ENCODE data around the gene PEMT. TPM values are rescaled to one million over a fixed set of nuclear protein-coding genes. Genes with fewer than 3 reads are reported as not detected.

The PEMT gene
- total RNA-seq, 1 experiment from 2014 or later: 69.8 TPM

DNA sequence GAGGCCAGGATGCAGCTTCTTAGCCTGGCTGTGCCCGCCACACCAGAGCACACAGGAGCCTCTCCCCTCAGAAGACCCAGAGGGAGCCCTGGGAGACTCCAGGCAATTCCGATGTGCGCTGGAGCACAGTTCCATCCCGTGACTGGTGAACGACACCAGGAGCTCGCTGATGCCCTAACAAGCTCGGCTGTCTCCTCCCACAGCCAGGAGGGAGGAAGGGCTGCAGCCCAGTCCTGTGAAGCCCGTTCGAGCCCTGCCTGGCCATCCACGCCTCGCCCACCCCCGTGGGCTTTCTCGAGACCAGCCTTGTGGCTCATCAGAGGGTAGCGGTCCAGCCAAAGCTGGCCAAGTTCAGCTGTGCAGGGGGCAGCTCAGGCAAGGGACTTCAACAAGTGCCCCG is 73.5 kb downstream of the PEMT start:
- no peak for DNase-seq
- H2AFZ ChIP-seq (ENCODE audit: low read length): no peak overlapping the region
- no peaks in the 10 kb centered on the region for H3K79me2 ChIP-seq (ENCODE audit: low read length)
- H3K4me1 ChIP-seq (ENCODE audit: low read length): peaks cover 6% of the 10 kb centered on the region
- no peaks in the 10 kb centered on the region for H3K9me3 ChIP-seq (ENCODE audit: low read length)
- no peak overlapping the region for H3K4me2 ChIP-seq (ENCODE audit: low read depth, low read length, poor library complexity, severe bottlenecking)
- no peaks in the 10 kb centered on the region; the same call in 1 of the 2 replicates for H4K20me1 ChIP-seq (ENCODE audit: insufficient read depth, low read depth, low read length)
- H3K27ac ChIP-seq (ENCODE audit: low read length): no peak overlapping the region
- H3K4me3 ChIP-seq (ENCODE audit: low read length): no peak overlapping the region
- no peaks in the 10 kb centered on the region for H3K27me3 ChIP-seq (ENCODE audit: low read length)
- no peak overlapping the region for H3K9ac ChIP-seq (ENCODE audit: low read length)
- H3K36me3 ChIP-seq (ENCODE audit: insufficient read depth, low read length): no peaks in the 10 kb centered on the region
- H3K9me2 ChIP-seq (replicated peaks; ENCODE audit: insufficient read depth, low read length): no peaks in the 10 kb centered on the region

DNA sequence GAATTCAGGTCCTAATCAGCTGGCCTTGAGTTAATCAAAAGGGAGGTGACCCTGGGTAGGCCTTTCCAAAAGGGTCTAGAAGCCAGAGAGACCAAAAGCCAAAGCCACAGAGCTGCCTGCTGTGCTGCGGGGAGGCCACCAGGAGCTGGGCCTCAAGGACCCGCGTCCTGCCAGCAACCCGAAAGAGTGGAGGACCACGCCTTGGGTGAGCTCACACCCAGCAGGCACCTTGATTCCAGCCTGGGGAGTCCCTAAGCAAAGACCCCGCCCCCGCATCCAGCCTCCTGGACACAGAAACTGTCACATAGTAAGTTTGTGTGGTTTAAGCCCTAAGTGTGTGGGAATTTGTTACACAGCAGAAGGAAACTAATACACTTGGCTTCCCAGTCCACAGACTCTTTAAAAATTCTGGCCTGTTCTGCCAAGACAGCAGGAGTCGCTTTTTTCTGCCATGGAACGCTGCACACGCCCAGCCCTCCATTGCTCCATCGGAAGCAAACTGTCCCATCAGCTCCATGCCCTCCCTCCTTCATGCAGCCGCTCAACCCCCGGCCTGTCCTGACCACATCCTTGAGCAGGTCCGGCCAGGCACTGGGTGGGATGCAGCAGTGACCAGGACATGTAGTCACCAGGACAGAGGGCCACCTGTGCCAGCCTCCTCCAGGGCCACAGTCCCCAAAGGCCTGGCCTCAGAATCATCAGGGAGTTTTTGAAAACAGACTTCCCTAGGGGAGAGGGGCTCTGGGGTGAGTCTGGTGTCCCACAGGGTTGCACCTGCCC is 74.4 kb downstream of the PEMT start:
- Histone ChIP-seq H2AFZ (ENCODE audit: low read length) (no peak overlapping the region), H3K27me3 (ENCODE audit: low read length) (no peaks in the 10 kb centered on the region), H3K4me3 (ENCODE audit: low read length) (no peak overlapping the region), H3K4me1 (ENCODE audit: low read length) (peaks cover 6% of the 10 kb centered on the region), H3K9ac (ENCODE audit: low read length) (no peak overlapping the region), H3K79me2 (ENCODE audit: low read length) (no peaks in the 10 kb centered on the region), H3K9me3 (ENCODE audit: low read length) (no peaks in the 10 kb centered on the region), H3K36me3 (ENCODE audit: insufficient read depth, low read length) (no peaks in the 10 kb centered on the region), H3K9me2 (replicated peaks; ENCODE audit: insufficient read depth, low read length) (no peaks in the 10 kb centered on the region), H3K4me2 (ENCODE audit: low read depth, low read length, poor library complexity, severe bottlenecking) (no peak overlapping the region), H3K27ac (ENCODE audit: low read length) (no peak overlapping the region), H4K20me1 (ENCODE audit: insufficient read depth, low read depth, low read length) (no peaks in the 10 kb centered on the region)
- no peak for DNase-seq

DNA sequence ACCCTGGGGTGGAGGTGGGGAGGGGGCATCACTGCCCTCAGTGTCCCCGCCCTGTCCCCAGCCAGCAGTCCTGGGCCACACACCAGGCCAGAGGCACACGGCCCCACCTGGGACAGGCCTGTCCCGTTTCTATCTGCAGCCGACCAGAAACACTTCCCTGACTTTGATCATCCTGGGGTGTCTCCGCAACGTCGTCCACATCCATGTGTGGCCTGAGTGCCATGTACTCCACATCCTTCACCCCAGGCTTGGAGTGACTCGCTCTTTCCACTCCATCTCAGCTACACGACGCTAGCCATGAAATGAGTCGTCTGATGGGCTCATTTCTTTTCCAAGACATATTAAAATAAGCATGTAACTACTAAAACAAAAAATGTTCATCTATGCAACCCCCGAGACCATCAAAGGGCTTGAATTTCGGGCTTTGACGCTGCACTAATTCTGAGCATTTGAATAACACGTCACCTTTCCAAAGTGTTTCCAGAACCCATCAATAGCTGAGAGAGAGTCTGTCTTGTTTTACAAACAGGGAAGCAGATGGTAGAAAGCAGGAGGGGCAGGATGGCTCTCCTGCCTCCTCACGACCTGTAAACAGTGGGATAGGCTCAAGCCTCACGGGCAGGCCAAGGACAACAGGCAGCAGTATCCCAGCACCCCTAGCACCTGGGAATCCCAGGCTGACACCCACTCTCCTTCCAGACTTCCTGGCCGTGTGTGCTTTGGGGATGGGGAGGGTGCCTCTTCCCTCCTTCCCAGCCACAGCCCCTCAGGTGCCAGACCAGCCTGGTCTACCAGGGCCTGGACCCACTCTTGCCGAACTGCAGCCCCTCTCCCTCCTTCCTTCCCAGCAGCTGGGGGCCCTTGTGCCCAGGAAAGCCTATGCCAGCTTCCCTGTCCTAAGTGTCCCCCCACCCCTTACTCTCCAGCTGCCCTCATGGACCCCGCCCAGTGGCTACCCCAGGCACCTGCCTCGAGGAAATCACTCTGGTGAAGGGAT is 75.3 kb downstream of the PEMT start:
- Histone ChIP-seq H3K9me3 (ENCODE audit: low read length) (no peaks in the 10 kb centered on the region), H3K79me2 (ENCODE audit: low read length) (no peaks in the 10 kb centered on the region), H3K36me3 (ENCODE audit: insufficient read depth, low read length) (no peaks in the 10 kb centered on the region), H3K27me3 (ENCODE audit: low read length) (no peaks in the 10 kb centered on the region), H2AFZ (ENCODE audit: low read length) (no peak overlapping the region), H3K27ac (ENCODE audit: low read length) (no peak overlapping the region), H4K20me1 (ENCODE audit: insufficient read depth, low read depth, low read length) (no peaks in the 10 kb centered on the region), H3K4me2 (ENCODE audit: low read depth, low read length, poor library complexity, severe bottlenecking) (no peak overlapping the region), H3K4me1 (ENCODE audit: low read length) (peaks cover 6% of the 10 kb centered on the region), H3K9ac (ENCODE audit: low read length) (no peak overlapping the region), H3K9me2 (replicated peaks; ENCODE audit: insufficient read depth, low read length) (no peaks in the 10 kb centered on the region), H3K4me3 (ENCODE audit: low read length) (no peak overlapping the region)
- DNase-seq: no peak

- Histone ChIP-seq H3K9me3 (ENCODE audit: low read length) (no peaks in the 10 kb centered on the region), H2AFZ (ENCODE audit: low read length) (no peak overlapping the region), H3K4me2 (ENCODE audit: low read depth, low read length, poor library complexity, severe bottlenecking) (no peak overlapping the region), H4K20me1 (ENCODE audit: insufficient read depth, low read depth, low read length) (no peaks in the 10 kb centered on the region), H3K79me2 (ENCODE audit: low read length) (no peaks in the 10 kb centered on the region), H3K4me1 (ENCODE audit: low read length) (peaks cover 6% of the 10 kb centered on the region), H3K9me2 (replicated peaks; ENCODE audit: insufficient read depth, low read length) (no peaks in the 10 kb centered on the region), H3K27ac (ENCODE audit: low read length) (no peak overlapping the region), H3K27me3 (ENCODE audit: low read length) (no peaks in the 10 kb centered on the region), H3K4me3 (ENCODE audit: low read length) (no peak overlapping the region), H3K9ac (ENCODE audit: low read length) (no peak overlapping the region), H3K36me3 (ENCODE audit: insufficient read depth, low read length) (no peaks in the 10 kb centered on the region)
- no peak for DNase-seq
Measured at GRCh38 chr17:17514993-17515933, 76.2 kb downstream of the PEMT start.

DNA sequence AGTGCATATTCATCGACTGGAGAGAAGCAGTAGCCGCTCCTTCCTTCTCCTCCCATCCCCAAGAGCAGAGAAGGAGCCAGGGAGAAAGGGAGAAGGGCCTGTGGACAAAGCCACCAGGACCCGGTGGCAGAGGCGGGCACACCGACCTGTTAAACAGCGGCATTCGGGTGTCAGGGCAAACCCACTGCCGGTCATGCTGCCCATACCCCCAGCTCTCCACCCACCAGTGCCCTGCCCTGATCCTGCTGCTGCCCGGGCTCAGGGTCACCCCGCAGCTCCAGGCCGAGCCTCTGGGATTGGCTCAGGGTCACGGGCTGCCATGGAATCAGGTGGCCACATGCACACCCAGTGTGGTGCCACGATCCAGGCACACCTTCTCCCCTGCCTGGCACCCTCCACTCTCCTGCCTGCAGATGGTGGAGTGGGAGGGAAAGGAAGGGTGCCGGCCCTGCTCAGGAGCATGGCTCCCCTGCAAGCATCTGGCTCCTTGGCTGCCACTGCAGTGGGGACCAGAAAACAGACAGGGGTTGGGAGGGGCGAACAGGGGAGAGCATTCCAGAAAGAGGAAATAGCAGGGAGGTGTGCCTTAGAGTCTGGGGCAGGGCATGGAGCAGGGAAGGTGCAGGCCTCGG is 77.0 kb downstream of the PEMT start:
- Histone ChIP-seq H3K4me1 (ENCODE audit: low read length) (peaks cover 6% of the 10 kb centered on the region), H3K4me2 (ENCODE audit: low read depth, low read length, poor library complexity, severe bottlenecking) (no peak overlapping the region), H3K79me2 (ENCODE audit: low read length) (no peaks in the 10 kb centered on the region), H3K9me2 (replicated peaks; ENCODE audit: insufficient read depth, low read length) (no peaks in the 10 kb centered on the region), H3K27ac (ENCODE audit: low read length) (no peak overlapping the region), H4K20me1 (ENCODE audit: insufficient read depth, low read depth, low read length) (no peaks in the 10 kb centered on the region), H2AFZ (ENCODE audit: low read length) (no peak overlapping the region), H3K4me3 (ENCODE audit: low read length) (no peak overlapping the region), H3K27me3 (ENCODE audit: low read length) (no peaks in the 10 kb centered on the region), H3K9ac (ENCODE audit: low read length) (no peak overlapping the region), H3K9me3 (ENCODE audit: low read length) (no peaks in the 10 kb centered on the region), H3K36me3 (ENCODE audit: insufficient read depth, low read length) (no peaks in the 10 kb centered on the region)
- no peak for DNase-seq

GRCh38 chr17:17513626-17514025 is 77.9 kb downstream of the PEMT start:
- no peaks in the 10 kb centered on the region for H3K27me3 ChIP-seq (ENCODE audit: low read length)
- H3K9me2 ChIP-seq (replicated peaks; ENCODE audit: insufficient read depth, low read length): no peaks in the 10 kb centered on the region
- H4K20me1 ChIP-seq (ENCODE audit: insufficient read depth, low read depth, low read length): no peaks in the 10 kb centered on the region; the same call in 1 of the 2 replicates
- H3K4me3 ChIP-seq (ENCODE audit: low read length): no peak overlapping the region
- H3K9me3 ChIP-seq (ENCODE audit: low read length): no peaks in the 10 kb centered on the region
- no peaks in the 10 kb centered on the region for H3K79me2 ChIP-seq (ENCODE audit: low read length)
- no peak for DNase-seq
- H3K9ac ChIP-seq (ENCODE audit: low read length): no peak overlapping the region
- no peaks in the 10 kb centered on the region for H3K36me3 ChIP-seq (ENCODE audit: insufficient read depth, low read length)
- no peak overlapping the region for H3K4me2 ChIP-seq (ENCODE audit: low read depth, low read length, poor library complexity, severe bottlenecking)
- no peak overlapping the region for H2AFZ ChIP-seq (ENCODE audit: low read length)
- H3K4me1 ChIP-seq (ENCODE audit: low read length): peaks cover 6% of the 10 kb centered on the region
- no peak overlapping the region for H3K27ac ChIP-seq (ENCODE audit: low read length)

- Histone ChIP-seq H4K20me1 (ENCODE audit: insufficient read depth, low read depth, low read length) (no peaks in the 10 kb centered on the region; the same call in 1 of the 2 replicates), H3K27ac (ENCODE audit: low read length) (no peak overlapping the region), H3K4me1 (ENCODE audit: low read length) (peaks cover 3% of the 10 kb centered on the region), H3K79me2 (ENCODE audit: low read length) (no peaks in the 10 kb centered on the region), H3K9me2 (replicated peaks; ENCODE audit: insufficient read depth, low read length) (no peaks in the 10 kb centered on the region), H3K9me3 (ENCODE audit: low read length) (no peaks in the 10 kb centered on the region), H2AFZ (ENCODE audit: low read length) (no peak overlapping the region), H3K27me3 (ENCODE audit: low read length) (no peaks in the 10 kb centered on the region), H3K36me3 (ENCODE audit: insufficient read depth, low read length) (no peaks in the 10 kb centered on the region), H3K9ac (ENCODE audit: low read length) (no peak overlapping the region), H3K4me3 (ENCODE audit: low read length) (no peak overlapping the region), H3K4me2 (ENCODE audit: low read depth, low read length, poor library complexity, severe bottlenecking) (no peak overlapping the region)
- DNase-seq: no peak
Measured at GRCh38 chr17:17512866-17513265, 78.6 kb downstream of the PEMT start.

Data from Karpas-422 (cell line).